ENCODE data around the gene HDAC2.

The HDAC2 gene

DNA sequence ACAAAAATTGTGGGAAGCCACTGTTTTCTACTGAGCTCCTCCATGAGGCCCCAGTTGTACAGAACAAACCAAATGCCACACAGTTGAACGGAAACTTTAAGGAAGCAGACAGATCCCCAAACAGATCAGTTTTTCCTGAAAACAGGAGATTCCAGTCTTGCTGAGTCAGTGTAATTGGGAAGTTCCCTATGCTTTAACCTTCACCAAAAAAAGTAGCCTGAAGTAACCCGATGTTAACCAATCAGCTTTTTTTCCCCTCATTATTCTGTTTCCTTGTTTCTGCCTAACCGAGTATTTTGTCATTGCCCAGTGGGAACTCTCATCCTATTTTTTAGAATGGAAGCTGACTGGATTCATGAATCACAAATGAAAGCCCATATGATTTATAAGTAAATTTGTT lies 77.1 kb downstream of the HDAC2 start:
- H3K4me3 ChIP-seq (ENCODE audit: low read depth, low read length): no peak overlapping the region
- TF ChIP-seq, protein P1, sequence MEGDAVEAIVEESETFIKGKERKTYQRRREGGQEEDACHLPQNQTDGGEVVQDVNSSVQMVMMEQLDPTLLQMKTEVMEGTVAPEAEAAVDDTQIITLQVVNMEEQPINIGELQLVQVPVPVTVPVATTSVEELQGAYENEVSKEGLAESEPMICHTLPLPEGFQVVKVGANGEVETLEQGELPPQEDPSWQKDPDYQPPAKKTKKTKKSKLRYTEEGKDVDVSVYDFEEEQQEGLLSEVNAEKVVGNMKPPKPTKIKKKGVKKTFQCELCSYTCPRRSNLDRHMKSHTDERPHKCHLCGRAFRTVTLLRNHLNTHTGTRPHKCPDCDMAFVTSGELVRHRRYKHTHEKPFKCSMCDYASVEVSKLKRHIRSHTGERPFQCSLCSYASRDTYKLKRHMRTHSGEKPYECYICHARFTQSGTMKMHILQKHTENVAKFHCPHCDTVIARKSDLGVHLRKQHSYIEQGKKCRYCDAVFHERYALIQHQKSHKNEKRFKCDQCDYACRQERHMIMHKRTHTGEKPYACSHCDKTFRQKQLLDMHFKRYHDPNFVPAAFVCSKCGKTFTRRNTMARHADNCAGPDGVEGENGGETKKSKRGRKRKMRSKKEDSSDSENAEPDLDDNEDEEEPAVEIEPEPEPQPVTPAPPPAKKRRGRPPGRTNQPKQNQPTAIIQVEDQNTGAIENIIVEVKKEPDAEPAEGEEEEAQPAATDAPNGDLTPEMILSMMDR (IDR thresholded peaks at IDR 0.05; ENCODE audit: low read depth, low read length, missing control alignments): no peak
- no peak for DNase-seq (ENCODE audit: low read depth)

DNA sequence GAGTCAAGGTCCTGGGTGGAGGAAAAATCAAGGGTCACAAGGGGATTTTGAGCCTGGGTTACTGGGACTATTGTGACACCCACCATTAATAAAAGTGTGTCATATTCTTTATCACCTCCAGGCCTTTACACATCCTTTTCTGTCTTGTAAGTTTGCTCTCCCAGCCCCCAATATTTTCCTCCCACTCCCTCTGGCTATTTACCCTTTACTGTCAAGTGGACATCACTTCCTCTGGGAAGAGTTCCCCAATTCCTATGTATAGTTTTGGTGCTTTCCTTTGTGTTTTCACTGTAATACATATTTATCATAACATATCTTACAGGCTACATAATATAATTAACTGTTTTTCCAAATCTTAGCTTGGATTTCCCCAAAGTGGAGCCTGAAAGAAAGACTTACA lies 77.5 kb downstream of the HDAC2 start:
- DNase-seq (ENCODE audit: low read depth): no peak
- TF ChIP-seq, protein P1 (IDR thresholded peaks at IDR 0.05; ENCODE audit: low read depth, low read length, missing control alignments): no peak
- H3K4me3 ChIP-seq (ENCODE audit: low read depth, low read length): no peak overlapping the region

DNA sequence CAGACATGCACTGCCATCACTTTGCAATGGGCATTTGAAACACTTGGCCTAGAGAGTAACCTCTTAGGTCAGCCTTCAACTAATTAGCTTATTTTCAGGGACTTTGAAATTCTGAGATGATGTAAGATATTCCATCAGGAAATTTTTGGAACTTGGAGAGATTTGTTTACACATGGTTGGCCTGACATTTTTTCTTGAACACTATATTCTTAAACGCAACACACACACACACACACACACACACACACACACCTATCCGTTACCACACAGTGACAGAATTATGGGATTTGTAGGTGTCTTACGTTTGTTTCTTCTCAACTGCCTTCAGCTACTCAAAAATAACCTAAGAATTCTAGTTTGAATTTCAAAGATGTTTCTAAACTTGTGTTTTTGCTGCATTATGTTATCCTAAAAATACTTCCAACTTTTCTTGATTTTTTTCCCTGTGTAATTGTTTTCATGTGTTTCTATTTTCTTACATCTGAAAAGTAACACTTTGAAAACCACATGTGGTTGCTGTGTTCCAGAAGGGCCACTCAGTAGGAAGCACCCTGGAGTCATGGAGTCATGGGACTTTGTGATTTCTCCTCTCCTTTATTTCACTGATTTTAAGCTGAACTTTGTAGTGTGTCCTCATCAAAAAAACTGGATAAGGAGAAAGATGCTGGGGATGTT lies 81.9 kb downstream of the HDAC2 start:
- DNase-seq (ENCODE audit: low read depth): no peak
- H3K4me3 ChIP-seq (ENCODE audit: low read depth, low read length): no peak overlapping the region
- TF ChIP-seq, protein P1 (IDR thresholded peaks at IDR 0.05; ENCODE audit: low read depth, low read length, missing control alignments): no peak

DNA sequence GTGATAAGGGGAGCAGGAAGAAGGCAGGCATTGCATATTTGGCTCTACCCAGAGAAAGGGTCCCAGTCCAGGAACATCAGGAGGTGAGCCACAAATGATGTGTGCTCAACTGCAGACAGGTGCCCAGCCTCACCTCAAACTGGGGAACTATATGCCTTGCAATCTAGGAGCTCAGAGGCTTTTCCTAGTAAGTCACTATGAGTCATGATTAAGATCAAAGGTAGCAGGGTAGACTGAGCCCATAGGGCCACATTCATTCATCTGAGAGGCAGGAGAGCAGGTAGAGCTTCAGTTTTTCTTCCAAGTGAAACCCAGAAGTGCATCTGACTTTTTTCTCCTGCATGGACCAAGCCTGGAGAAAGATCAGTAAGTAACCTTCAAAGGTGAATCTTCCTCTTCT lies 82.5 kb downstream of the HDAC2 start:
- DNase-seq (ENCODE audit: low read depth): no peak
- no peak overlapping the region for H3K4me3 ChIP-seq (ENCODE audit: low read depth, low read length)
- TF ChIP-seq, protein P1 (IDR thresholded peaks at IDR 0.05; ENCODE audit: low read depth, low read length, missing control alignments): no peak

DNA sequence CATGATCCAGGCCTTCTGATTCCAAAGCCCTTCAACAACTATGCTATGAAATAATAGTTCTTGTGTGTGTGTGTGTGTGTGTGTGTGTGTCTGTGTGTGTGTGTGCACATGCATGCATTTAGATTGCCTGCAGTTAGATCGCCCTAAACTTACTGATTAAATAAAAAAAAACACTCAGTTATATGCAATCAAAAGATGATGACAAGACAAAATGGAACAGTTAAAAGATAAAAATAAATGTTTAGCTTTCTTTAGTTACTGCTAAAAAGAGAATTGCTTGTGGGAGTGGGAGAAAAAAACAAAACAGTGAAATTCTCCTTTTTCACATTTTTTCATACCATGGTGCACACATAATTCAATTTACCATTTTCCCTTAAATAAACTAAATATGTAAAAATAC lies 84.4 kb downstream of the HDAC2 start:
- TF ChIP-seq, protein P1 (IDR thresholded peaks at IDR 0.05; ENCODE audit: low read depth, low read length, missing control alignments): no peak
- DNase-seq (ENCODE audit: low read depth): no peak
- no peak overlapping the region for H3K4me3 ChIP-seq (ENCODE audit: low read depth, low read length)

DNA sequence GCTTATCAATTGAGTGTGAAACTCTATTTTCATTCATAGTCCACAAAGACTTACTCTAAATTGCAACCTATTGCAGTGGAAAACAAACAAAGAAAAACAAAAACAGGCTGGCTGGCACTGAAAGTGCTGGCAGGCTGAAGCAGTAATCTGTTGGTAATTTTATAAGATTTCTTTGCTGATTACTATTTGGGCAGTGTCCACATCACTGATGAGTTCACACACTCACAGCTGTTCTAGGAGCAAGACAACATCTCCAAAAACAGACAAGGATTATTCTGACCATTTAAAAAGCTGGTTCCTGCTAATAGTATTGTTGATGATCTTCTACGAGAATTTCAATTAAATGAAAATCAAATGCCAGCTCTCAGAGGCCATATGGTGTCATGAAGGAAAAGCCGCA lies 86.9 kb downstream of the HDAC2 start:
- TF ChIP-seq, protein P1 (IDR thresholded peaks at IDR 0.05; ENCODE audit: low read depth, low read length, missing control alignments): no peak
- DNase-seq (ENCODE audit: low read depth): no peak
- no peak overlapping the region for H3K4me3 ChIP-seq (ENCODE audit: low read depth, low read length)
